Islet precursor cell (in vitro differentiated cells): ENCODE measurements around the gene PIGH.
"Not testable (repeated sequence)": the region's sequence is repeated elsewhere in the genome, so short reads cannot be mapped to it uniquely, and the experiment has no call there.

Source experiments
- DNase-seq: peaks from one replicate; pipeline ENCODE4 v3.0.0-alpha.2; 2018

PIGH gene

GRCh38 chr14:67607646-67608045, 7.6 kb upstream of the PIGH start:
- no peak for DNase-seq

- DNase-seq = no peak
Measured at GRCh38 chr14:67602995-67603545, 3.0 kb upstream of the PIGH start.

GRCh38 chr14:67602076-67602475, 2.0 kb upstream of the PIGH start:
- no peak for DNase-seq

GRCh38 chr14:67600562-67600974, 500 bp upstream of the PIGH start:
- not testable (repeated sequence) for DNase-seq

- DNase-seq = no peak
Measured at GRCh38 chr14:67595392-67595791, 4.7 kb downstream of the PIGH start.

- not testable (repeated sequence) for DNase-seq
Measured at GRCh38 chr14:67593650-67594049, 6.4 kb downstream of the PIGH start.

GRCh38 chr14:67589204-67589770, 10.8 kb downstream of the PIGH start:
- no peak for DNase-seq

- DNase-seq = no peak
Measured at GRCh38 chr14:67586369-67586768, 13.7 kb downstream of the PIGH start.

- DNase-seq = no peak
Measured at GRCh38 chr14:67584978-67585377, 15.1 kb downstream of the PIGH start.

- DNase-seq = peak; percentile 73
Measured at GRCh38 chr14:67583711-67584644, 16.1 kb downstream of the PIGH start.

- DNase-seq = no peak
Measured at GRCh38 chr14:67582061-67582460, 18.0 kb downstream of the PIGH start.

GRCh38 chr14:67581643-67582042, 18.4 kb downstream of the PIGH start:
- no peak for DNase-seq

GRCh38 chr14:67580336-67581171, 19.5 kb downstream of the PIGH start:
- no peak for DNase-seq

- peak; percentile 44 for DNase-seq
Measured at GRCh38 chr14:67579636-67580035, 20.4 kb downstream of the PIGH start.

- peak; percentile 35 for DNase-seq
Measured at GRCh38 chr14:67579040-67579439, 21.0 kb downstream of the PIGH start.

GRCh38 chr14:67577909-67578749, 21.9 kb downstream of the PIGH start:
- peak; percentile 43 for DNase-seq

- DNase-seq = peak; percentile 47
Measured at GRCh38 chr14:67577181-67577808, 22.8 kb downstream of the PIGH start.

- peak; percentile 21 for DNase-seq
Measured at GRCh38 chr14:67576216-67576955, 23.7 kb downstream of the PIGH start.

GRCh38 chr14:67575684-67576083, 24.4 kb downstream of the PIGH start:
- DNase-seq = no peak

GRCh38 chr14:67574806-67575205, 25.3 kb downstream of the PIGH start:
- DNase-seq = no peak

GRCh38 chr14:67574156-67574555, 25.9 kb downstream of the PIGH start:
- DNase-seq = no peak
